NCI-H446 (cell line): ENCODE results near the gene SLC1A5.

ENCODE experiments used
- DNase-seq, 2 experiments: peaks; one replicate each; lab custom pipeline; 2025; lab: John Stamatoyannopoulos, UW

SLC1A5 gene

DNA sequence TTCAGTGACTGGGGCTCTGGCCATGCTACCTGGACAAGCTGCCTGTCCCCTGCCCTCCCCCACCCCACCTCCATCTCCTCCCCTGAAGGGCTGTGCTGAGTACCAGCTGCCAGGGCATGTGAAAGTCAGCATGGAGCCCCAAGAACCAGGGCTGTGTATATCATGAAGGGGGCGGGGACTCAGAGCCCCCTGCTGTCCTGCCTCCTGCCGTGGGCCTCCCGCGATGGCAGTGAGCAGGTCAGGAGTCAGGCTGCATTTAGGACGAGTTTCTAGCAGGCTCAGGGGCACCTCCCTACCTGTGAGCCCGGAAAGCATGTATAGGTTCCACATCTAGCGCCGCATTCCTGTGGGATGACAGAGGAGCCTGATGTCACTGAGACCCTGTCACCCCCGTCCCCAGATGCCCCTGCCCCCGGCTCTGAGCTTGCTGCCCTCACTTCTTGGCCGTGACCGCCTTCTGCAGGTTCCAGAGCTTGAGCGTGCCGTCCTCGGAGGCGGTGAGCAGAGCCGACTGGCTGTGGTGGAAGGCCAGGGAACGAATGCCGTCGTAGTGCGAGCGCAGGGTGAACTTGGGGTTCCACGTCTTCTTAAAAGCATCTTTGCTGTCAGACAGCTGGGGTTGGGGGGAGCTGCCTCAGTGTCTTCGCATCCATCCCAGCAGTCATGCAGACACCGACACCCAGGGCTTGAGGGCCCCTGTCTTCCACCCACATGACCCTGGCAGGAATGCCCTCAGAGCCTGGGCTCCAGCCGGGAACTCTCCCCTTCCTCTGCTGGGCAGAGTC lies 63.2 kb downstream of the SLC1A5 start:
- no peak for DNase-seq
